GM21786 (cell line): Measurements from ENCODE around the gene PROM1.

ENCODE experiments used
- ATAC-seq: cut with Tn5 transposase; IDR thresholded peaks from one replicate; pipeline ENCODE4 v1.9.1; 2021; ENCODE audit not compliant: unreplicated experiment

Gene PROM1

DNA sequence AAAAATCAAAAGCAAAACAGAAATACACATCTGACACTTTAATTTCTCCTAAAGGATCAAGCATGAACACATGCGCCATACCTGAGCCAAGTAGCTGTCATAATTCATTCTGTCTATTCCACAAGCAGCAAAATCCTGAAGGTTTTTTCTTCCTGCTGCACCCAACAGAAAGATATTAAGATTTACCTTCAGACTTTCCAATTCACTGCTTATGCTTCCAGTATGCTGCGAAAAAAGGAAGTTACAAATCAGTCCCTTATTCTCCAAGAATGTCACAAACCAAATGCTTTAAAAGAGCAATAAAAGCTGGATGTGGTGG, 91.7 kb downstream of the PROM1 start:
- no peak for ATAC-seq

DNA sequence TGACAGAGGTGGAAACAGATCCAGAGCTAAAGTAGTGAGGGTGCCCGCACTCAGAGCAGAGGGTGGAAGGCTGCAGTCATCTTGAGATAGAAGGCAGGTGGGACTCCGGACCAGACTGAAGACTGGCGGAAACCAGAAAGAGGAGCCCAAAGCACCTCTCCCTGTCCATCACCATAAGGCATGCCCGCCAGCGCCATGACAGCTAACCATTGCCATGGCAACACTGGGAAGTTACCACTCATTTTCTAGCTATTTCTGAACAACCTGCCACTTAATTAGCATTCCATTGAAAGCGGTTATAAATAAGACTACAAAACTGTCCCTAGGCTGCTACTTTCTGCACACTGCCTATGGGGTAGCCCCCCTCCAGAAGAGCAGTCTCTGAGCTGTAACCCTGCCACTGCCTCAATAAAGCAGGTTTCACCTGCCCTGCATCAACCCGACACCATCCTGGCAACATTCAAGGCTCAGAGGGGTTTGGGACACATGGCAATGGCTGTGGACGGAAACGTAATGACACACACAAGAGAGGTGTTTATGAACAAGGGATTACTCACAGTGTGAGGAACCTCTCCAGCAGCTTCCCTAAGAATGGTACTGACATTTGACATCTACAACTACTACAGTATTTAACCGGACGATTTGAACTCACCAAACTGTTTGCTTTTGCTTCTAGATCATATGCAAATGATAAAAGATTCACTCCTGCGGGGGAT, 93.1 kb downstream of the PROM1 start:
- no peak for ATAC-seq

DNA sequence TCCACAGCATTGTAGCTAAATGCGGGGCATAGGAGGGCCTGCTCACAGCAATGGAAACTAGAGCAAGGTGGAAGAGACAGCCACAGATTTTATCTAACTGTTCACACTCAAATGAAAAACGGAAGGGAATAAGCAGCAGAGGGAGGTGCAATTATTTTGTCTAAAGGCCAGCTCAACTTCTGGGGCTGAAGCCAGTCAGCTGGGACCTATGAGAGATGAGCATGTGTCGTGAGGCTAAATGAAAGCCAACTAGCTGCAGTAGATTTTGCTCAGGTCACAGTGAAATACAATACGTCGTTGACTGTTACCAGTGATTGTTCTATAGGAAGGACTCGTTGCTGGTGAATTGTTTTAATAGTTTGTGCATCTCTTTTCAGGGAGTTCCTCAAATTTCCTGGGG, 94.4 kb downstream of the PROM1 start:
- ATAC-seq, result no peak

DNA sequence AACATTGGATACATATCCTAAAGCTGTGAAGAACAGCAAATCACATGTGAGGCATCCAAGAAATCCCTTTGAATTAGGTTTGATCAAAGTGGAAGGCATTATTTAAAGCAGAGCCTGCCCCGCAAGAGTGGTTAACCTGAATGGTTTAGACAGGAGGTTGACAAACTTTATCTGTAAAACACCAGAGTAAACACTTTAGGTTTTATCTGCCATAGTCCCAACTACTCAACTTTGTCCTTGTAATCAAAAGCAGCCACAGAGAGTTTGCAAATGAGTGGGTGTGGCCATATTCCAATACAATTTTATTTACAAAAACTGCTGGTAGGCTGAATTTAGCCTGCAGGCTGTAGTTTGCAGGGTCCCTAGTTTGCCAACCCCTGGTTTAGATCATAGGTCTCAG, 95.6 kb downstream of the PROM1 start:
- ATAC-seq, result no peak

DNA sequence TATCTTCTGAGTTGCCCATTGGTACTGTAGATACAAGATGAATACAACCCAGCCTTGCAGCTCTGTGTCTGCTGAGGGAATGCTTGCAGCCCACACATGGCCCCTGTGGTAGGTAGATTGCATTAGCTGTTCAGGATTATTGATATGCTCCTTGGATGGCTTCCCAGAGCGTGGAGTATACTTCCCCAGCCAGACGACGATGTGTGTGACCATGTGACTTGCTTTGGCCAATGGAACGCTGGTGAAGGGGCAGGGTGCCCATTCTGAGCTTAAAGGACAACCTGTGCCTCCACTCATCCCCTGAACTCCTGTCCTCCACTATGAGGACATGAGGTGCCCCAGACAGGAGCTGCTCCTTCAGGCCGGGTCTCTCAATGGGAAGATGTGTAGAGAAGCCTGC, 96.9 kb downstream of the PROM1 start:
- no peak for ATAC-seq

DNA sequence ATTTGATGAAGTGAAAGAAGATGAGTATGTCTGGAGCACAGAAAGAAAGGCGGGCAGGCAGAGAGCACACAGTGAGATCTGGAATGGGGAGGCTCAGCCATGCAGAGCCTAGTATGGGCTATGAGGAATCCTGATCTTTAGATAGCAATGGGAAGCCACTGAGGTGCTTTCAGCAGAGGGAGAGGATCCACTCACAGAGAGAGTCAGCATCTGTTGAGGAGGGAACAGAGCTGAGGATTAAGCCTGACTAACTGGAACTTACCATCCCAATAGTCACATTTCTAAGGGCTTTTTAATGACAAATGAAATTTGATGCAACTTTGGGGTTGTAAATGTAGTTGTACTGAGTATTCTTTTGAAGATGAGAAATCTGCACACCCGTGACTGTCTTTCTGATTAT, 100.2 kb downstream of the PROM1 start:
- ATAC-seq, result no peak

DNA sequence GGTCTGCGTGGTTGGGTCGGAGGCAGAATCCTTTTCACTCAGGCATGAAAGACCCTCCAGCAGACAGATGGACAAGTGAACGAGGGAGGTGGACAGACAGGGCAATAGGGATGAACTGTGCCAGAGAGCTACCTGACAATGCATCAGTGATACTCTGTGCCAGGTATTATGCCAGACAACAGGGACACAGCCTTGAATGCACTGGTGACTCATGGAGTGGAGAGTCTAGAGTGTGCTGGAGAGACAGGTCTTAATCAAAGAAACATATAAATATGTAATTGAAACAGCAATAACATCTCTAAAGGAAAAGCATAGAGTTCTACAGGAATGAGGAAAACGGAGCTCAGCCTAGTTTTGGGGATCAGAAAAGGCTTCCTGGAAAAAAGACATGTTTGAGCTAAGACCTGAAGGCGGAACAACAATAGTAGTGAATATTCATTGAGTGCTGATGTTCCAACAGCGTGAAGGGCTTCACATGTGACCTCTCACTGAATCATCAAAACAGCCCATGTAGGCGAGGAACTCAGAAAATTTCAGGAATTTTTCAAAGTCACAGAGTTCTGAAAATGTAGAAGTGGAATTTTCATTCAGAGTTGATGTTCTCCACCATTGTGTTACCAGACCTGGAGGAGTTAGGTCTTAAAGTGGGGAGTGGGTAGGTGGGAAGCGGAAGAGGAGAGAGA, 100.8 kb downstream of the PROM1 start:
- no peak for ATAC-seq

DNA sequence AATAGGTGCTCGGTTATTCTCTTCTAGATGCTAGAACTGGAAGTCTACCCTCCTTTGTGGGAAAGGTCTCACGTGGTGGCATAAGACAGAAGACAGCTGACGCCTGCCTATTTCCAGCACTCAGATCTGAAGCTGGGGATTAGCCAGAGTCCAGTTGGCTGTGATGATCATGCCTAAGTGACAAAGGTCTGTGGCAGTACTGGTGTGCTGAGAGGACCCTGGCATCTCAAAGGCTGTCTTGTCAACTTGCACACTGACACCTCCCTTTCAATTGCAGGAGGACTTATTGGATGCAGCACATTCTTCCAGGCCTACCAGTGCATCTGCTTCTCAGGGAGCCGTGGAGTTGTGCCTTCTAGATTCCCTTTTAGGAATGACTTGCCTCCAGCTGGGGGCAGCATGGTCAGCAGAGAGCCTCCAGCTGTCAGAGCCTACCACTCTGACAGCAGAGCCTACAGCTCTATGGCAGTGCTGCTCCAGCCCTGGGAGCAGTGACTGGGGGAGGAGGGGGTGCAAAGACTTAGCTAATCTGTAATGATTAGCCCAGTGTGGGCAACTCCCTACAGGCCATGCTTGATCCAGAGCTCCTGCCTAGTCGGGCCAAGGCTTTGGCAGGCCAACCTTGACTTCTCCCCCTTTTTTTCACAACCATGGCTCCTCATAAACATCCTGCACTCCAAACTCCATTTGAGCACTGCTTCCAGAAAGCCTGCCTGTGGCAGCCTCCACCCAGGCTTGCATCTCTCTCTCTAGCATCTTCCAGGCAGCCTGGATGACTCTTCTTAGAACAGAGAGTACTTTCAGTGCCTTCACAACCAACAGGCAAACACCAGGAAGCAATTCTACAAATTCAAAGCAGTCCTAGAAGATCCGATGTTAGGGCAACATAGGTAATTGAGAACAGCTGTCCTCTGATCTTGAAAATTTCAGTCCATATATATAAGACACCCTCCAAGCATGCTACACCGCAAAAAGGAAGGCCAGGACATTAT, 107.1 kb downstream of the PROM1 start:
- ATAC-seq, result no peak

DNA sequence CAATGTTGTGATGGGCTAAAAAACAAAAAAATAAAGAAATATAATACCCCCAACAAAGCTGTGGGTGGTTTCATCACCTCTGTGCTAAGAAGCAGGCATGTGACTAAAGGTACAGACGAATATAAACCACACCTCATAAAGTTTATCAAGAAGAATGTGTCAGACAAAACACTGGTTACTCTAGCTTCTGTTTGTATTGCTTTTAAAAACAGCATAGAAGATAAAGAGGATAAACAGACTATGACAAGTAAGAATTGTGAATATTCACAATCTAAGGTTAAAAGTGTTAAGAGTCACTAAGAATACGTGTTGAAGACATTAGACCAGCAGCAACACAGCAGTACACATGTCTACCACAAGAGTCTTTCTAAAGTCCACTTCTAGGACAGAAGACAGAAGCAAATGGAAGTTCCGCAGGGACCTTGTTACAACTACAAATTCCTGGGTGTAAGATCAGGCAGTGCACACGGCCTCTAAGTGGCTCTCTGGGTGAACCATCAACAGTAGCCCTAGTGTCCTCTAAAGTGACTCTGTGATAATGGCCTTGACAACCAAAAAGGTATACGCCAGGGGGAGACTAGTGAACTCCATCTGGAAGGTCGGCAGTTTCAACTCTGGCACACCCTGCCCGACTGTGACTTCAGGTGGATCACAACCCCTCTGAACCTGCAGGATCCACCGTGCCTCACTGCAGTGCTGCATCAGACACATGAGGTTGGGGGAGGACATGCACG, 112.6 kb downstream of the PROM1 start:
- no peak for ATAC-seq

DNA sequence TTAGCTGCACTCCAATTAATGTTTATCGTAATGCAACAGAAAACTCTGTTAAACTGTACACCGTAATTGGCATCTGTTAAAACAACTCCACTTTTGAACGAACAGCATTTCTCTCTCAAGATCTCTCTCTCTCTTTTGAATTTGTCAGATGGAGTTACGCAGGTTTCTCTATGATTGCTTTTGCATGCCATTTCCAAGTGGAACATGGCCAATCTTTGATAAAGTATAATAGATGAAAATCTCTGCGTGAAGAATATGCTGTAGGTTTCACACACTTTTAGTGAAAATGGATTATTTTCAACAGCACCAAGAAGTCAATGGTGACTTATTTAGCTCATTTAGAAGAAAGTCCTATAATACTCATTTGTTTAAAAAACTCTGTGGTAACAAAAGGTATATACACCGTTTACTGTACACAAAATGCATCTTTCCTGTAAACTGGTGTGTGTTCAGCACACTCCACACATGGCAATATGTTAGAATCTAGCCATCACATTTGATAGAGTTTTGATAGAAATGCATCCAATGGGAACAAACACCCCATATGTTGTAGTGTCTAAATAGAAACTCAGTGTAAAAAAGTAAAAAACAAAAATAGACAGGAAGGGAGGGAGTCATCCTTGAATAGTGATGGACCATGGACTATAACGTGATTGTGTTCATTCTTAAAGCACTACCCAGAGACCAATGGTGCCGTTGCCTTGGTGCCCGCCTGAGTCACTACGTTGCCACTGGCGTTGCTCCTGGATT, 115.1 kb downstream of the PROM1 start:
- no peak for ATAC-seq

DNA sequence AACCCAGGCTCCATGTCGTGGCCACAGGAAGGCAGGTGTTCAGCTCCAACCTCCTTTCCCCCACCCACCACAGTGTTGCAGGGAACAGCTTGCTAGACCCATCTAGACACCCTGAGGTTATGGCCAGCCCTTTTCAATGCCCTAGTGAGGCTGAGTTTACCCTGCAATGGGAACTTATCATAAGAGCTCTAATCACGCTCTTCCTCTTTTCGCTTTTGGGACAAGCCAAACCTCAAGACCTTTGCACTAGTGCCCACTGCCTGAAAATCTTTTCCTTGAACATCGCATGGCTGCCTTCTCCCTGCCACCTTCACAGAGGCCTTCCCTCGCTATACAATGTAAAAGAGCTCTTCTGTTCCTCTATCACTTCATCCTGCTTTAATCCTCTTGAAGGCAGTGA, 118.5 kb downstream of the PROM1 start:
- no peak for ATAC-seq

DNA sequence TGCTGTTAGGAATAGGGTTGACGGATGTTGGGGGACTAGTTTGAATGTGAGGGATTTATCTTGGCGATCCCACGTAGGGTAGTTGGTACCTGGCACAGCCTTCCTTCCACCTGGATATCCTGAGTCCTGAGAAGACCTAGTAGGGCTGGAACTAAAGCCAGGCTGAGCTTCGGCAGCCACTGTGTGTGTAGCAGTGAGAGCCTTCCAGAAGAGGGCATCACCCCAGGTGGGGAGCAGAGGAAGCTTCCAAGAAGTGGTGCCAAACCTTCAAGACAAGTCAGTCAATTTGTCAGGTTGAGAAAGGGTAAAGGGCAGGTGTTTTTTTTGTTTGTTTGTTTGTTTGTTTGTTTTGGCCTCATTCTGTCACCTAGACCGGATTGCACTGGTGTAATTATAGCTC, 119.7 kb downstream of the PROM1 start:
- no peak for ATAC-seq

DNA sequence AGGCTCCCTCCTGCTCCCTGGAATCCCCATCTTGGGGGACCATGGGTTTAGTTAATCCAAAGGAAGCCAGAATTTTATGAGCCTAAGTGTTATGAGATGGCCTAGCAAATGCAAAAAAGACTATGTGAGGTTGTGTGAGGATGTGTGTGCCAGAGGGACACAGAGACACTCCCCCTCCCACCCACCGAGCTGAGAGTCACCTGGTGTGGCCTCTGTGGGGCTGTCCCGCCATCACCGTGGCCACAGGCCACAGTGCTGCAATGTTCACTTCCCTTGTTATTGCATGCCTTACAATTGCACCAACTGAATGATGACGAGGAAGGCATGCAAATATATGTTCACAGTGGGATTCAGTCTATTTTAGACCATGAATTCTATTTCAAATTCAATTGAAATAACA, 120.2 kb downstream of the PROM1 start:
- ATAC-seq, result peak; percentile 80

DNA sequence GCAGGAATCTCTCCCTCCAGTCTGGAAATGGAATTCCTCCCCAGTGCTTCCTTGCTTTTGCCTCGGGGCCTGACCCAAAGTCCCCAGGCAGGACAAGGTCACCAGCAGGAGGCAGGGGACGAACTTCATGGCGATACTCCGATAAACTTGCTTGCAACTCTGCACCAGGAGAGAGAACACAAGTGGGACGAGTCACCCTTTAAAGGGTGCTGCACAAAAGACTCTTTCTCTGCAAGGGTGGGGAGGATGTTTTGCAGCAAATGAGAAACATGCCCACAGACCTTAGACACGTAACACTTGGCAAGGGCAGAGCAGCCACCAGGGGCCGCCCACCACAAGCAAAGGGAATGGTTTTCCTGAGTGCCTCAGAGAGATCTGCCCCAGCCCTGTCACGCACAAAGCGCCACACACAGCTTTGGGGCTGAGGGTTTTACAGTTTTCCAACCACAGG, 120.8 kb downstream of the PROM1 start, which contains the start of gene FGFBP2:
Gene FGFBP2, minus strand, starts transcription at position 175 of the 451 bp plus-strand sequence. Its CDS starts 46 bp downstream, at position 129.
- ATAC-seq, result peak; percentile 57

DNA sequence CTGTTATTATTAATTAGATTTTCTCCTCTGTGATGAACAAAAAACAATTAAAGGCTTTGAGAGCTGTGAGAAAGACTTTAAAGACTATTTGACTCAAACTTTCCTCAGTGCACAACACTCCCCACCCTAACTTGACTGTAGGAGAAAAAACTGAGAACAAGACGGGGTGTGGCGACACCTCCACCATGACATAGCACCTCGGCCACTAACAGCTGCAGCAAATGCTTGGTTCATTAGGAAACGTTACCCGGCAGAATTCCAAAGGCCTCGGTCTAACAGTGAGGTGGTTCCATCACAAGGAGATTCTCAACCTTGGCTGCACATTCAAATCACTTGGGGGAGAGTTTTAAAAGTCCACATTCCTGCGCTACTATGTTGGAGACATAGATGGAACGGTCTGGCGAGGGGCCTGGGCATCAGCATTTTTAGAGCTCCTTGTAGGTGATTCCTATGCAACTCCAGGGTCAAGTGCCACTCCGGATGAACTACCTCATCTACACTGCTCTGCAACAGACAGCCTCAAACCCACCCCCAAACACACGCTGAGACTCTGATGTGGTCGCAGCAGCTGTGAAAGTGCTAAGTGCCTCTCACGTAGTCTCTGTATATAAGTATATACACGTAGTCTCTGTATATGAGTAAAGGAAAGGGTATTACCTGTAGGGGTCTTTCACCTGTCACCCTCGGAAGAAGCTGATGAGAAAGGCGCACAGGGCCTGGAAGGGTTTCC, 121.9 kb downstream of the PROM1 start:
- ATAC-seq, result no peak

DNA sequence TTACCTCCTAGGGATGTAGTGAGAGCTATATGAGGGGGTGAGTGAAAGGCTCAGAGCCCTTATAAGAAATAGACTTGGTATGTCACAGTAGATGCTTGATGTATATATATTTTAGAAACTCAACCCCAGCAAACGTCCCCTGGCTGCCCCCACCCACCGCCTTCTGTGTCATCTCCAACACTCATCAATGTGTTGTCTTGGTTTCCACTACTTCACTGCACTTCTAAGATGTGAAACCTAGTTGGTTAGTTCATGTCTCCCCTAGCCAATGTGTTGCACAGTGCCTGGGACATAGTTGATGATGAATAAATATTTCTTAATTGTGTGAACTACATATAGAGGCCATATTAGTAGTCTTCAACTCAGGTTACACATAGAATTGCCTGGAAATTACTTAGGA, 125.3 kb downstream of the PROM1 start:
- ATAC-seq, result no peak

DNA sequence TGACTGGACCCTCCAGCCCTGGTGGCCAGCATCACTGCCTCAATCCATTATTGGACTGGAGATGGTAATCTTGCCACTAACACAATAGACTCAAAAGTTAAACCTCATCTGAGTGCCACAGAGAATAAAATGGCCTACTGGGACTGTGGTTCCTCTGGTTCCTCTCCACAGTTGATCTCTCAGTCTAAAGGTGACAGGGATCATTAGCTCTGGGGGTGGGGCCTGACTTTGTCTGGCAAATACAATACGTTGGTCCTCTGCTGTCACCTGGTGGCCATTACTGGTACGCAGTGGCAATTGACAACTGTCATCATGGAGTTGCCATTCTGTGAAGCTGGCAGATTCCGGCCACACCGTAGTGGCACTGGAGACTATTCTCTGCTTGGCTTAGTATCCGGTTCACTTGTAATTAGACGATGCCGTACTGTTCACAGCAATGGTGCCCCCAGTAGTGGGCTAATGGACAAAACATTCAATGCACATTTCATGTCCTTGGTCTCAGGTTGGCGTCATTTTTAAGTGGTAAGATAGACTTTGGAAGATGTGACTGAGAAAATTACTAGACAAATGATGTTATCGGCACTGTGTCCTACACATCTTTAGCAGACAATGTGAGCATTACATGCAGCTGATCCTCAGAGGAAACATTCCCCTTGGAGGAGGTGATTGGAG, 127.5 kb downstream of the PROM1 start:
- peak; percentile 88 for ATAC-seq

DNA sequence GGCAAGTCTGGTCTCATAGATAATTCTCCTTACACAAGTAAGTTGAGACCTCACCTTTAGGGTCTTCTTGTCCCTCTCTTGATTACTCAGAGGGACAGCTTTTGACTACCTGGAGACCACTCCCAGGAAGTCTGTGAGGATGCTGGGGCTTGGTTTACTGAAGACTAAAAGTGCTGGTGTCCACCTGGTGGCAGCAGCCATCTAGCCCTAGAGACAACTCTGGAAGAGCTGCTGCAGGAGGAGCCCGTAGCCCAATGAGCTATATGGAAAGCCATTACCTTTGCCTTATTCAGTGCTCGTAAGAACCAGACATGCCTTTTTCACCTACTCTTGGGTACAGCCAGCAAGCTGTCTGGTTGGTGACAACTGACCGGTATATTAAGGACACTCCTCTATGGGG, 128.2 kb downstream of the PROM1 start:
- no peak for ATAC-seq

DNA sequence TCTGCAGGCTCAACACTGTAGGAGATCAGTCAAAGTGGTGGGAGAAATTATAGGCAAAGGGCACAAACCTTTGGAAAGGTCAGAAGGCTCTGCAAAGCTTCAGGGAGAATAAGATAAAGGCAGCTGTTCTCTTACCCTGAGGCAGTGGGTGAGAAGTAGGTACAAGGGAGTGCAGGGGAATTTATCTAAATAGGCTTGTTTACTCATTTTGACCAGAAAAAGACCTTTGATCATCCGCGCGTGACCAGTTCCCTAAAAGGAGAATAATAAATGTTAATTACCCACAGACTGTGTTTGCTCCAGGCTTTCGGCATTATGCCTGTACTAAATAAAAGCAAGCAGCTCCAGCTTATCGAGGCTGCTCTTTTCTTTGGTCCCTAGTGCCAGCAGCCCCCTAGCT, 130.2 kb downstream of the PROM1 start:
- ATAC-seq, result no peak
